Suprapubic skin (tissue), 4 donors: ENCODE measurements around the gene HOXB9. TPM values are rescaled to one million over a fixed set of nuclear protein-coding genes. Genes with fewer than 3 reads are reported as not detected.

Source experiments
- DNase-seq, 2 donors: peaks; one replicate each; pipeline ENCODE4 v3.0.0-alpha.2; 2019; ENCODE audit warnings: low spot score in 2 of 2
- H3K27ac ChIP-seq: fragments of 200-600 bp; sonication (generic); one replicate; pipeline ENCODE4 v1.5.1; 2019
- H3K27me3 ChIP-seq: fragments of 200-600 bp; sonication (generic); one replicate; pipeline ENCODE4 v1.5.1; 2019
- H3K36me3 ChIP-seq: fragments of 200-600 bp; sonication (generic); one replicate; pipeline ENCODE4 v1.5.1; 2019
- H3K4me1 ChIP-seq: fragments of 200-600 bp; sonication (generic); one replicate; pipeline ENCODE4 v1.5.1; 2019
- H3K4me3 ChIP-seq: fragments of 200-600 bp; sonication (generic); one replicate; pipeline ENCODE4 v1.5.1; 2019; ENCODE audit warnings: mild to moderate bottlenecking
- H3K9me3 ChIP-seq: fragments of 200-600 bp; sonication (generic); one replicate; pipeline ENCODE4 v1.5.1; 2019
- CTCF ChIP-seq, 2 donors: fragments of 200-600 bp in 1 of 2; fragments of 450-650 bp in 1 of 2; sonication (generic) in 1 of 2; IDR thresholded peaks; one replicate each; pipeline ENCODE4 v1.5.1; 2016 to 2019; ENCODE audit warnings: antibody characterized with exemption in 2 of 2, mild to moderate bottlenecking in 1 of 2, moderate library complexity in 1 of 2
- EP300 ChIP-seq: sonication (generic); formaldehyde crosslinking; IDR thresholded peaks from one replicate; pipeline ENCODE4 v1.6.1; 2017; ENCODE audit warnings: antibody characterized with exemption
- POLR2A ChIP-seq, 2 donors: fragments of 450-650 bp; IDR thresholded peaks; one replicate each; pipeline ENCODE4 v1.6.1; 2017; ENCODE audit warnings: antibody characterized with exemption in 2 of 2, mild to moderate bottlenecking in 2 of 2, moderate library complexity in 2 of 2
- POLR2AphosphoS5 ChIP-seq, 3 donors: sonication (generic); formaldehyde crosslinking; IDR thresholded peaks; one replicate each; pipeline ENCODE4 v1.6.1; 2017; ENCODE audit warnings: antibody characterized with exemption in 3 of 3
- WGBS: methylation state at CpG from one replicate; pipeline ENCODE4 v1.1.5; 2018; 5-methylcytosine and 5-hydroxymethylcytosine counted together
- total RNA-seq, 4 donors: library from RNA; depleted of rRNA; stranded (reverse); fragments of >200 nt; gene quantifications; one replicate each; pipeline ENCODE4 v1.1.0, GENCODE V29; 2016

HOXB9 gene
- total RNA-seq, 4 donors from 2014 or later, result 0.23 to 0.42 TPM; not detected in 2

DNA sequence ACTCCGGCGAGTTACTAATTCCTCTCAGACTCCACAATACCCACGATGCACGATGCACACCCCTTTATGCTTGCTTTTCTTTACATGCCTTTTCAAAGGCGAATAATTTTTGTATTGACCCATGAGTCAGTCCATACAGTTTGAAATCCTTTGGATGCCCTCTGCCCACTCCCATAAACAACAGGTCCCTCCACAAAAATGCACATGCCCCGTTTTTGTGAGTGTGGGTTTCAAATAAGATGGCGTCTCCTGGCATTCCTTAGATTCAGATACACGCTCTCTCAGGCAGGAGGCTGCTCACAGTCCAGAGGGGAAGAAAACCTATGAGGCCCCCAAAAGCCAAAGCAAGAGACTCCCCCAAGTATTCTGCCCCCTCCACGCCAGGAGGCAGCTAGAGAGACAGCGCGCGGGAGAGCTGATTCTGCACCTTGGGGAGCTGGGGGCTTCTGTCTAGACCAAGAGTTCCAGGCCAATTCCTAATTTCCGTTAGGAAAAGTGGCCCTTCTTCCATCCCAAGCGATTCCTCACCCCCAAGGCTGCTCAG lies 19.6 kb upstream of the HOXB9 start:
- no peak for DNase-seq
- no peaks in the 10 kb centered on the region for H3K36me3 ChIP-seq
- H3K27me3 ChIP-seq, result peaks cover 98% of the 10 kb centered on the region
- TF ChIP-seq CTCF (IDR thresholded peaks at IDR 0.05) (no peak), POLR2A (IDR thresholded peaks at IDR 0.05) (no peak), POLR2AphosphoS5 (IDR thresholded peaks at IDR 0.05) (no peak), EP300 (no peak)
- no peak overlapping the region for H3K4me3 ChIP-seq
- no peaks in the 10 kb centered on the region for H3K9me3 ChIP-seq
- H3K27ac ChIP-seq, result no peak overlapping the region
- peaks cover 23% of the 10 kb centered on the region for H3K4me1 ChIP-seq
- WGBS, result 42% methylated on average over 12 of the region's 14 CpGs

DNA sequence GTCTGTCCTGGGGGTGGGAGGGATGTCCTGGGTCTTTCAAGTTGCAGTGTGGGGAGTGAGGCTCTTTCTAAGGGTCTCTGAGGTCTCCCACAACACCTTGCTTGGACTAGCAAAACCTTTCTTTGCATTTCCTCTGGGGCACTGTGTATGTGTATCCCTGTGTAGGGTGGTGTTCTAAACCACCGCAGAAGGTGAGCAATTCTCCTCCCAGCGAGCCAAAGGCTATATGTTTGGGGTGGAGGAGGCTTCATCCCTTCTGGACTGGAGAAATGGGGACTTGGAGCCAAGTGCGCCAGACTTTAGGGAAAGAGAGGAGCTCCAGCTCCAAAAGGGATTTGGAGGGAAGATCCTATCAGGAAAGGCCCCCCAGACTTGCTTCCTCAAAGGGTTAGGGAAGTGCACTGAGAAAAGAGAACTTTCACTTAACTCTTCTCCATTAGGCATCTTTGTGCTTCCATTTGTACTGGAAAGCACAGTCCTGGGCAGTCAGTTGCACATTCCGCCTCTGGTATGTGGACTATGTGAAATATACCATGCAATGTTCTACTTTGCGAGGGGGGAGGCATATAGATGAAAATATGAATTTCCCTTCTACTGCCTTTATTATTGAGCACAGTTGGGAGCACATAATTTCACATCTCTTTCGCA lies 18.9 kb upstream of the HOXB9 start:
- Histone ChIP-seq H3K27ac (no peak overlapping the region), H3K36me3 (no peaks in the 10 kb centered on the region), H3K27me3 (peaks cover 98% of the 10 kb centered on the region), H3K4me3 (no peak overlapping the region), H3K4me1 (peaks cover 23% of the 10 kb centered on the region), H3K9me3 (no peaks in the 10 kb centered on the region)
- no peak for DNase-seq
- 52% methylated on average over 6 of the region's 6 CpGs for WGBS
- TF ChIP-seq POLR2A (IDR thresholded peaks at IDR 0.05), result no peak
- no peak for TF ChIP-seq EP300

DNA sequence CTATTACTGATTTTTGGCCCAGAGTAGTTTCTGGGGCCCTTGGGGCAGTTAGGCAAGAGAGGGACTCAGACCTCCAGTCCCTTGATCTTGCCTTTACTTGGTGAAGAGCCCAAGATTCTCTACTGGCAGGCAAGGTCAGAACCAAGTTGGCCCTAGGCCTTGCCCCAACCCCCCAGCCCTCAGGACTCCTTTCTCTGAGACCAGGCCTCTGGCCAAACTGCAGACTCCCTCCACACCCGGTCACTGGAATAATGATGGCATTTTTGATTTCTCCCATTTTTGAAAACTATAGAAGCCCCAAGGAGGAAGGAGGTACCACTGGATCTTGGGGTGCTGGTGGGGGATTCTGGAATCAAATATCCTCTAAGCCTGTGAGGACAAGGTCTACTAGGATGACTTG lies 18.0 kb upstream of the HOXB9 start:
- Histone ChIP-seq H3K9me3 (no peaks in the 10 kb centered on the region), H3K4me3 (no peak overlapping the region), H3K27me3 (peaks cover 100% of the 10 kb centered on the region), H3K4me1 (peaks cover 23% of the 10 kb centered on the region), H3K27ac (no peak overlapping the region), H3K36me3 (no peaks in the 10 kb centered on the region)
- no peak for TF ChIP-seq POLR2AphosphoS5 (IDR thresholded peaks at IDR 0.05)
- no peak for TF ChIP-seq CTCF (IDR thresholded peaks at IDR 0.05)
- no peak for TF ChIP-seq POLR2A (IDR thresholded peaks at IDR 0.05)
- TF ChIP-seq EP300, result no peak
- WGBS, result 100% methylated on average over 1 of the region's 1 CpG
- no peak for DNase-seq

DNA sequence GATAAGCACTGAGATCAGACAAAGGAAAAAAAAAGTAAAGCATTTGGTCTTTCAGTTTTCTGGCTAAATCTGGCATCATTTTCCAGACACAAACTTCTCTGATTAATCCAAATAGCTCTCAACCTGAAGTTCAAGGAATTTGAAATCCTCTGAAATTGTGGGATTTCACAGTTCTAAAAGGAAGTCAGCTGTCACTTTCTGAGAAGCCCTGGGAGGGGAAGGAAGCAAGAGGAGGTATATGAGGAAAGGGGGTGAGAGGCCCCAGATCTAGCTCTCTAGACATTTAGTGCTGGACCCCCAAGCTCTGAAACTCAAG lies 17.5 kb upstream of the HOXB9 start:
- H3K27ac ChIP-seq, result no peak overlapping the region
- no peaks in the 10 kb centered on the region for H3K9me3 ChIP-seq
- TF ChIP-seq POLR2A (IDR thresholded peaks at IDR 0.05) (no peak), CTCF (IDR thresholded peaks at IDR 0.05) (no peak), EP300 (no peak), POLR2AphosphoS5 (IDR thresholded peaks at IDR 0.05) (no peak)
- peaks cover 100% of the 10 kb centered on the region for H3K27me3 ChIP-seq
- peaks cover 23% of the 10 kb centered on the region for H3K4me1 ChIP-seq
- DNase-seq, result no peak
- H3K36me3 ChIP-seq, result no peaks in the 10 kb centered on the region
- H3K4me3 ChIP-seq, result no peak overlapping the region

GRCh38 chr17:48642843-48643696 lies 16.9 kb upstream of the HOXB9 start:
- H3K27me3 ChIP-seq, result peaks cover 100% of the 10 kb centered on the region
- TF ChIP-seq EP300 (no peak), POLR2A (IDR thresholded peaks at IDR 0.05) (no peak), POLR2AphosphoS5 (IDR thresholded peaks at IDR 0.05) (no peak), CTCF (IDR thresholded peaks at IDR 0.05) (no peak)

More at GRCh38 chr17:48642843-48643696, 16.9 kb upstream of the HOXB9 start:
- 50% methylated on average over 20 of the region's 23 CpGs for WGBS
- H3K9me3 ChIP-seq, result no peaks in the 10 kb centered on the region
- H3K27ac ChIP-seq, result no peak overlapping the region
- no peaks in the 10 kb centered on the region for H3K36me3 ChIP-seq
- no peak for DNase-seq
- H3K4me3 ChIP-seq, result no peak overlapping the region
- peaks cover 23% of the 10 kb centered on the region for H3K4me1 ChIP-seq
